ENCODE measurements around the gene NTM.
"Not testable (repeated sequence)": the region's sequence is repeated elsewhere in the genome, so short reads cannot be mapped to it uniquely, and the experiment has no call there.

Gene NTM

GRCh38 chr11:131464461-131464860 lies 94.0 kb downstream of the NTM start:
- DNase-seq, result no peak

GRCh38 chr11:131465039-131465438 lies 94.6 kb downstream of the NTM start:
- DNase-seq, result no peak

- no peak for DNase-seq
Observed at GRCh38 chr11:131465746-131466145, 95.3 kb downstream of the NTM start.

- DNase-seq, result no peak
Observed at GRCh38 chr11:131467645-131468394, 97.4 kb downstream of the NTM start.

GRCh38 chr11:131468565-131468964 lies 98.2 kb downstream of the NTM start:
- DNase-seq, result no peak

GRCh38 chr11:131470216-131470925 lies 100.0 kb downstream of the NTM start:
- DNase-seq, result no peak

- no peak for DNase-seq
Observed at GRCh38 chr11:131471976-131472375, 101.6 kb downstream of the NTM start.

- no peak for DNase-seq
Observed at GRCh38 chr11:131474947-131475346, 104.5 kb downstream of the NTM start.

- DNase-seq, result no peak
Observed at GRCh38 chr11:131476266-131476665, 105.9 kb downstream of the NTM start.

GRCh38 chr11:131478341-131478740 lies 107.9 kb downstream of the NTM start:
- no peak for DNase-seq

- DNase-seq, result no peak
Observed at GRCh38 chr11:131481303-131481702, 110.9 kb downstream of the NTM start.

- no peak for DNase-seq
Observed at GRCh38 chr11:131481971-131482370, 111.6 kb downstream of the NTM start.

GRCh38 chr11:131483453-131483852 lies 113.0 kb downstream of the NTM start:
- no peak for DNase-seq

GRCh38 chr11:131483877-131484276 lies 113.5 kb downstream of the NTM start:
- no peak for DNase-seq

- DNase-seq, result no peak
Observed at GRCh38 chr11:131486100-131486499, 115.7 kb downstream of the NTM start.

- DNase-seq, result no peak
Observed at GRCh38 chr11:131486937-131487635, 116.7 kb downstream of the NTM start.

- DNase-seq, result no peak
Observed at GRCh38 chr11:131488238-131488637, 117.8 kb downstream of the NTM start.

GRCh38 chr11:131491503-131491902 lies 121.1 kb downstream of the NTM start:
- DNase-seq, result no peak

GRCh38 chr11:131495423-131495822 lies 125.0 kb downstream of the NTM start:
- DNase-seq, result no peak

GRCh38 chr11:131497686-131498085 lies 127.3 kb downstream of the NTM start:
- not testable (repeated sequence) for DNase-seq

GRCh38 chr11:131498631-131499160 lies 128.3 kb downstream of the NTM start:
- DNase-seq, result no peak

GRCh38 chr11:131499199-131499598 lies 128.8 kb downstream of the NTM start:
- DNase-seq, result no peak

- DNase-seq, result no peak
Observed at GRCh38 chr11:131503017-131503416, 132.6 kb downstream of the NTM start.

Data from AML-193 (cell line).